Endodermal cell (in vitro differentiated cells): ENCODE results near the gene SPTAN1. TPM values are rescaled to one million over a fixed set of nuclear protein-coding genes. Genes with fewer than 3 reads are reported as not detected.

Experiments used
- DNase-seq: peaks from one replicate; pipeline ENCODE4 v3.0.0-alpha.2; 2017
- H3K27ac ChIP-seq: 2 replicates; pipeline ENCODE4 v1.5.1; 2013; ENCODE audit warnings: mild to moderate bottlenecking, low read depth, low read length, moderate library complexity
- H3K27me3 ChIP-seq: 2 replicates; pipeline ENCODE4 v1.6.1; 2013; ENCODE audit warnings: mild to moderate bottlenecking, low read length, moderate library complexity; ENCODE audit not compliant: insufficient read depth, control insufficient read depth, poor library complexity, severe bottlenecking
- H3K36me3 ChIP-seq: 2 replicates; pipeline ENCODE4 v1.7.0; 2013; ENCODE audit warnings: mild to moderate bottlenecking, low read length, moderate library complexity; ENCODE audit not compliant: control insufficient read depth, insufficient read depth
- H3K4me1 ChIP-seq: one replicate; pipeline ENCODE4 v1.7.0; 2013; ENCODE audit warnings: low read length; ENCODE audit not compliant: control insufficient read depth, insufficient read depth
- H3K4me3 ChIP-seq: 2 replicates; pipeline ENCODE4 v1.5.1; 2013; ENCODE audit warnings: mild to moderate bottlenecking, low read length, moderate library complexity
- H3K9ac ChIP-seq: 2 replicates; pipeline ENCODE4 v1.6.1; 2013; ENCODE audit warnings: mild to moderate bottlenecking, low read length, moderate library complexity; ENCODE audit not compliant: poor library complexity, severe bottlenecking; ENCODE audit errors: extremely low read depth
- H3K9me3 ChIP-seq: 2 replicates; pipeline ENCODE4 v1.6.1; 2013; ENCODE audit warnings: mild to moderate bottlenecking, low read length, moderate library complexity; ENCODE audit not compliant: control insufficient read depth
- H3K27ac Mint-ChIP-seq: 2 replicates; pipeline ENCODE4 v1.8.0; 2020; ENCODE audit warnings: mixed read lengths
- H3K27me3 Mint-ChIP-seq: 2 replicates; pipeline ENCODE4 v1.8.0; 2021; ENCODE audit warnings: mild to moderate bottlenecking, mixed read lengths; ENCODE audit not compliant: insufficient read depth
- H3K36me3 Mint-ChIP-seq: 2 replicates; pipeline ENCODE4 v1.8.0; 2020; ENCODE audit warnings: low read depth, mixed read lengths
- H3K4me1 Mint-ChIP-seq: 2 replicates; pipeline ENCODE4 v1.8.0; 2020; ENCODE audit warnings: mixed read lengths
- H3K4me3 Mint-ChIP-seq: 2 replicates; pipeline ENCODE4 v1.8.0; 2020; ENCODE audit warnings: mild to moderate bottlenecking, moderate library complexity, mixed read lengths
- H3K9me3 Mint-ChIP-seq: 2 replicates; pipeline ENCODE4 v1.8.0; 2020; ENCODE audit warnings: mild to moderate bottlenecking, mixed read lengths
- CTCF ChIP-seq: fragments of 200-600 bp; sonication (generic); conservative IDR thresholded peaks from 2 replicates; pipeline ENCODE4 v1.5.0; 2021; ENCODE audit warnings: antibody characterized with exemption, mild to moderate bottlenecking
- WGBS, 2 experiments: methylation state at CpG; one replicate each; pipeline versions ENCODE4 v1.1.5 to v1.1.7; 2013; ENCODE audit warnings: missing lambda C conversion rate in 2 of 2, mixed read lengths in 1 of 2; ENCODE audit not compliant: insufficient coverage in 1 of 2, insufficient read length in 1 of 2; 5-methylcytosine and 5-hydroxymethylcytosine counted together
- total RNA-seq, 2 donors: library from RNA; stranded (reverse); fragmentation: NEBNext Ultra II Directional in 1 of 2; extraction: Animal tissue kit (Norgen Biotek cat#: 25700) in 1 of 2; gene quantifications; 2 replicates in 1 of 2; 3 replicates in 1 of 2; pipeline ENCODE4 v1.2.1, GENCODE V29; 2021

SPTAN1 gene
- total RNA-seq, 2 donors from 2014 or later, result 309 to 319 TPM

- no peaks in the 10 kb centered on the region for H3K27me3 Mint-ChIP-seq
- no peak for DNase-seq
- H3K9me3 ChIP-seq, result no peaks in the 10 kb centered on the region
- H3K9ac ChIP-seq, result no peak overlapping the region
- 89 to 92% methylated on average over 9 to 10 of the region's 10 CpGs for WGBS, 2 experiments
- peaks cover under 1% of the 10 kb centered on the region for H3K9me3 Mint-ChIP-seq
- H3K4me3 ChIP-seq, result no peak overlapping the region
- peaks cover 3% of the 10 kb centered on the region for H3K36me3 Mint-ChIP-seq
- H3K27me3 ChIP-seq, result no peaks in the 10 kb centered on the region
- no peak overlapping the region for H3K27ac ChIP-seq
- no peak overlapping the region for H3K4me3 Mint-ChIP-seq
- no peaks in the 10 kb centered on the region for H3K4me1 ChIP-seq
- TF ChIP-seq CTCF, result no peak
- H3K36me3 ChIP-seq, result no peaks in the 10 kb centered on the region
- no peak overlapping the region for H3K27ac Mint-ChIP-seq
- no peaks in the 10 kb centered on the region for H3K4me1 Mint-ChIP-seq
Measured at GRCh38 chr9:128677794-128678193, 125.4 kb downstream of the SPTAN1 start.

Other genes starting within 250 kb of the SPTAN1 start
- 10 to 100 TPM; 30.6 to 31.8 TPM for gene TRUB2, start 230.1 kb upstream of the SPTAN1 start, total RNA-seq
- 10 to 100 TPM; 48.1 to 50.7 TPM for gene COQ4, start 229.7 kb upstream of the SPTAN1 start, total RNA-seq
- 10 to 100 TPM; 22.4 to 25.0 TPM for gene SLC27A4, start 212.1 kb upstream of the SPTAN1 start, total RNA-seq
- gene URM1, start 181.2 kb upstream of the SPTAN1 start, total RNA-seq, result 10 to 100 TPM; 51.5 to 60.4 TPM
- 10 to 100 TPM; 18.5 to 26.5 TPM for gene CERCAM, start 131.7 kb upstream of the SPTAN1 start, total RNA-seq
- 10 to 100 TPM; 34.5 to 48.7 TPM for gene ODF2, start 96.6 kb upstream of the SPTAN1 start, total RNA-seq
- 10 to 100 TPM; 14.7 to 16.6 TPM for gene GLE1, start 47.9 kb upstream of the SPTAN1 start, total RNA-seq
- gene DYNC2I2, start 104.3 kb downstream of the SPTAN1 start, total RNA-seq, result 100 to 1,000 TPM in 1 of 2 donors, 10 to 100 TPM in 1; 87.8 to 119 TPM
- gene SET, start 136.6 kb downstream of the SPTAN1 start, total RNA-seq, result 100 to 1,000 TPM; 762 to 795 TPM
- 10 to 100 TPM; 26.0 to 27.2 TPM for gene PKN3, start 149.9 kb downstream of the SPTAN1 start, total RNA-seq
- 10 to 100 TPM; 50.5 to 59.6 TPM for gene ZDHHC12, start 171.5 kb downstream of the SPTAN1 start, total RNA-seq
- gene ZER1, start 219.3 kb downstream of the SPTAN1 start, total RNA-seq, result 10 to 100 TPM; 33.0 to 33.8 TPM
- gene TBC1D13, start 234.7 kb downstream of the SPTAN1 start, total RNA-seq, result 10 to 100 TPM; 30.2 to 34.3 TPM